Ureter (tissue), 1 donor: Measurements from ENCODE around the gene PBX1. TPM values are rescaled to one million over a fixed set of nuclear protein-coding genes. Genes with fewer than 3 reads are reported as not detected.
A peak's percentile ranks its signal among the peaks of the same experiment; 100 is the strongest.

Experiments used
- DNase-seq: peaks from one replicate; pipeline ENCODE4 v3.0.0-alpha.2; 2020; ENCODE audit warnings: low spot score
- total RNA-seq: library from RNA; stranded (reverse); gene quantifications from one replicate; pipeline ENCODE4 v1.2.4, GENCODE V29; 2023
- donor health status: DM: yes; HTN: yes; CAD: no.

Gene PBX1
- total RNA-seq, 1 donor from 2014 or later = 169 TPM

GRCh38 chr1:164756741-164757140 is 197.8 kb downstream of the PBX1 start:
- DNase-seq = no peak

GRCh38 chr1:164757625-164758024 is 198.6 kb downstream of the PBX1 start:
- DNase-seq = no peak

- DNase-seq = no peak
Measured at GRCh38 chr1:164759144-164759920, 200.3 kb downstream of the PBX1 start.

GRCh38 chr1:164759979-164760469 is 201.0 kb downstream of the PBX1 start:
- DNase-seq = no peak

- DNase-seq = no peak
Measured at GRCh38 chr1:164760569-164760968, 201.6 kb downstream of the PBX1 start.

GRCh38 chr1:164761009-164761408 is 202.0 kb downstream of the PBX1 start:
- DNase-seq = no peak

GRCh38 chr1:164763098-164763497 is 204.1 kb downstream of the PBX1 start:
- no peak for DNase-seq

- no peak for DNase-seq
Measured at GRCh38 chr1:164764333-164764732, 205.3 kb downstream of the PBX1 start.

GRCh38 chr1:164765557-164765956 is 206.6 kb downstream of the PBX1 start:
- DNase-seq = no peak

- DNase-seq = no peak
Measured at GRCh38 chr1:164765992-164766720, 207.2 kb downstream of the PBX1 start.

- DNase-seq = no peak
Measured at GRCh38 chr1:164767752-164768402, 208.9 kb downstream of the PBX1 start.

GRCh38 chr1:164768619-164769018 is 209.6 kb downstream of the PBX1 start:
- no peak for DNase-seq

GRCh38 chr1:164769486-164770130 is 210.6 kb downstream of the PBX1 start:
- no peak for DNase-seq

GRCh38 chr1:164770131-164770529 is 211.1 kb downstream of the PBX1 start:
- no peak for DNase-seq

- DNase-seq = no peak
Measured at GRCh38 chr1:164771041-164771618, 212.1 kb downstream of the PBX1 start.

- peak; percentile 67 for DNase-seq
Measured at GRCh38 chr1:164771619-164772361, 212.8 kb downstream of the PBX1 start.

GRCh38 chr1:164772635-164773034 is 213.7 kb downstream of the PBX1 start:
- DNase-seq = peak; percentile 78

GRCh38 chr1:164773102-164773501 is 214.1 kb downstream of the PBX1 start:
- no peak for DNase-seq

- DNase-seq = no peak
Measured at GRCh38 chr1:164774413-164774812, 215.4 kb downstream of the PBX1 start.

GRCh38 chr1:164774819-164775654 is 216.1 kb downstream of the PBX1 start:
- DNase-seq = no peak
